NB4 (cell line): Measurements from ENCODE around the gene SRSF3.

Source experiments
- POLR2A ChIP-seq: IDR thresholded peaks from 2 replicates; pipeline ENCODE4 v1.6.1; 2011; ENCODE audit warnings: mild to moderate bottlenecking; ENCODE audit not compliant: insufficient read length; ENCODE audit errors: extremely low read depth
- TF ChIP-seq, protein P1 (sequence below): IDR thresholded peaks from one replicate; pipeline ENCODE4 v1.5.1; 2012; ENCODE audit warnings: low read depth, low read length

DNA sequence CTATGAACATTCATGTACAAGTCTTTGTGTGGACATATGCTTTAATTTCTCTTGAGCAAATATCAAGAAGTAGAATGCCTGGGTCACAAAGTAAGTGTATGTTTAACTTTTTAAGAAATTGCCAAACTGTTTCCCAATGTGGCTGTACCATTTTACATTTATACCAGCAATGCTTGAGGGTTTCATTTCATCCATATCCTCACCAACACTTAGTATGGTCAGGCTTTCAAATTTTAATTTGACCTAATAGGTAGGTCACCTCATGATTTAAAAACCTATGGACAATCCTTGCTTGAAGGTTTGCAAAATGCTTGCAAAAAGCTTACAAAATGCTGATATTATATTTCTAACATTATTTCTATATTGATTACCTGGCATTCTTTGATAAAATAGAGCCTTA, 19.5 kb upstream of the SRSF3 start:
- TF ChIP-seq, protein P1, sequence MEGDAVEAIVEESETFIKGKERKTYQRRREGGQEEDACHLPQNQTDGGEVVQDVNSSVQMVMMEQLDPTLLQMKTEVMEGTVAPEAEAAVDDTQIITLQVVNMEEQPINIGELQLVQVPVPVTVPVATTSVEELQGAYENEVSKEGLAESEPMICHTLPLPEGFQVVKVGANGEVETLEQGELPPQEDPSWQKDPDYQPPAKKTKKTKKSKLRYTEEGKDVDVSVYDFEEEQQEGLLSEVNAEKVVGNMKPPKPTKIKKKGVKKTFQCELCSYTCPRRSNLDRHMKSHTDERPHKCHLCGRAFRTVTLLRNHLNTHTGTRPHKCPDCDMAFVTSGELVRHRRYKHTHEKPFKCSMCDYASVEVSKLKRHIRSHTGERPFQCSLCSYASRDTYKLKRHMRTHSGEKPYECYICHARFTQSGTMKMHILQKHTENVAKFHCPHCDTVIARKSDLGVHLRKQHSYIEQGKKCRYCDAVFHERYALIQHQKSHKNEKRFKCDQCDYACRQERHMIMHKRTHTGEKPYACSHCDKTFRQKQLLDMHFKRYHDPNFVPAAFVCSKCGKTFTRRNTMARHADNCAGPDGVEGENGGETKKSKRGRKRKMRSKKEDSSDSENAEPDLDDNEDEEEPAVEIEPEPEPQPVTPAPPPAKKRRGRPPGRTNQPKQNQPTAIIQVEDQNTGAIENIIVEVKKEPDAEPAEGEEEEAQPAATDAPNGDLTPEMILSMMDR: no peak
- TF ChIP-seq POLR2A: no peak
